GM12873 (cell line): ENCODE measurements around the gene WDFY4.

Source experiments
- TF ChIP-seq, protein P1 (sequence below): IDR thresholded peaks from 2 replicates; pipeline ENCODE4 v1.5.1; 2012; ENCODE audit warnings: low read depth, mild to moderate bottlenecking, moderate library complexity, low read length, control low read depth; ENCODE audit not compliant: insufficient read depth; ENCODE audit errors: missing control alignments

Gene WDFY4

DNA sequence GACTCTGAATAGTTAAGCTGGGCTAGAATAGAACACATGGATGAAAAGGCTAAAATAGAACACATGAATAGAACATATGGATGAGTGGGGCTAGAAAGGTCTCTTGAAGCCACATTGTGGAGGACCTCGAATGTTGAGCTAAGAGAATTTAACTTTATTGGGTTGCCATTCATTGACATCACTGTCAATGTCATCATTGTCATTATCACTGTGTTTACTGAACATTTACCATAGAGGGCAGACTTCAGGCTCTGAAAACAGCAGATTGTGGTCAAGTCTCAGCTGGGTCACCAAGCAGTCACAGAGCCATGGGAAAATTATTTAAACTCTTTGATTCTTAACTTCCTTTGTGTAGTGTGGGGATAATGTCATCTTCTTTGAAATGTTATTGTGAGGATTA, 80.4 kb downstream of the WDFY4 start:
- TF ChIP-seq, protein P1, sequence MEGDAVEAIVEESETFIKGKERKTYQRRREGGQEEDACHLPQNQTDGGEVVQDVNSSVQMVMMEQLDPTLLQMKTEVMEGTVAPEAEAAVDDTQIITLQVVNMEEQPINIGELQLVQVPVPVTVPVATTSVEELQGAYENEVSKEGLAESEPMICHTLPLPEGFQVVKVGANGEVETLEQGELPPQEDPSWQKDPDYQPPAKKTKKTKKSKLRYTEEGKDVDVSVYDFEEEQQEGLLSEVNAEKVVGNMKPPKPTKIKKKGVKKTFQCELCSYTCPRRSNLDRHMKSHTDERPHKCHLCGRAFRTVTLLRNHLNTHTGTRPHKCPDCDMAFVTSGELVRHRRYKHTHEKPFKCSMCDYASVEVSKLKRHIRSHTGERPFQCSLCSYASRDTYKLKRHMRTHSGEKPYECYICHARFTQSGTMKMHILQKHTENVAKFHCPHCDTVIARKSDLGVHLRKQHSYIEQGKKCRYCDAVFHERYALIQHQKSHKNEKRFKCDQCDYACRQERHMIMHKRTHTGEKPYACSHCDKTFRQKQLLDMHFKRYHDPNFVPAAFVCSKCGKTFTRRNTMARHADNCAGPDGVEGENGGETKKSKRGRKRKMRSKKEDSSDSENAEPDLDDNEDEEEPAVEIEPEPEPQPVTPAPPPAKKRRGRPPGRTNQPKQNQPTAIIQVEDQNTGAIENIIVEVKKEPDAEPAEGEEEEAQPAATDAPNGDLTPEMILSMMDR: peak; percentile 31

DNA sequence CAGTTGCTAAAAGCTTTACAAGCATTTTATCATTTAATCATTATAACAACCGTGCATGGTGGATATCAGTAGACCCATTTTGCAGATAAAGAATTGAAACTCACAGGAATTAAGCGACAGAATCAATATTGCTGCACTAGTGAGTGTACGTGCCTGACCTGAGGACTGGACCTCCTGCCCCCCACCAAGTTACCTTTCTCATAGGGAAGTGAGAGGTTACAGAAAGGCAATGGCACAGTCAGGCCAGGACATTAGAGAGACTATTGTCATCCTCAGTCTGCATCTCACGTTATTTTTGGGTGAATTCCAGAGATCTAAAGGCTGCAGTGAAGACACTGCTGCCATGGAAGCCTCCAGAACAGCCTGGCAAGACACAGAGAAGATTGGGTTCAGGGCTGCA, 80.9 kb downstream of the WDFY4 start:
- TF ChIP-seq, protein P1: no peak

DNA sequence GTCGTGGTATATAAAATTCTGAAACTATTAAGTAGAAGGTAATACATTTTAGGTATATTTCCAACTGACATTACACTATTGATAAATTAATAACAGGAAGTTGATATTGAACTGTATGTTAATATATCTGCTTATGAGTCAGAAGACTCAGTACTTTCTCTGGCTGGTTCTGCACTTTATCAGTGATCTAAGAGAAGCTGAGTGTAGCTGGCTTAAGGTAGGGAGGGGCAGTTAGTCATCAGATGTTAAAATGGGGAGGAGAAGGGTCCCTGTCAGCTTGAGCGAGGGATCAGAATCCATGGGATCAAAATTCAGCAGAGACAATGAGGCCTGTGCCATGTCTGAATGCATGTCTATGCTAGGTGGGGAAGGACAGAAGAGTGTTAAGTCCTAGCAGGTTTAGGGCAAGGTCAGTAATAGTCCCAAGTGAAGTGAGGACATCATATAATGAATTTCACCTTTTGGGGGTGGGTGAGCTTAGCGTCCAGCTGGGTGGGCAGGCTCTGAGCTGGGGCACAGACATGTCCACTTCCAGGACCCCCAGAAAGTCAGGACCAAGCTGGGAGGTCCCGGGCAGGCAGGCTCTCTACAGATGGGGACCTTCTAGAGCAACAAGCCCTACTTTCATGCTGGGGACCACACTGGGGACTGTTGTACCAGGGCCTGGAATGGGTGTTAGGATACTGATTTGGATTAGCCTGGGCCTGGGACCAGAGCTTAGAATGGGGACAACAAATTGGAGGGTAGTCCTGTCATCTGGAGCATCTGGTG, 82.9 kb downstream of the WDFY4 start:
- TF ChIP-seq, protein P1: no peak

DNA sequence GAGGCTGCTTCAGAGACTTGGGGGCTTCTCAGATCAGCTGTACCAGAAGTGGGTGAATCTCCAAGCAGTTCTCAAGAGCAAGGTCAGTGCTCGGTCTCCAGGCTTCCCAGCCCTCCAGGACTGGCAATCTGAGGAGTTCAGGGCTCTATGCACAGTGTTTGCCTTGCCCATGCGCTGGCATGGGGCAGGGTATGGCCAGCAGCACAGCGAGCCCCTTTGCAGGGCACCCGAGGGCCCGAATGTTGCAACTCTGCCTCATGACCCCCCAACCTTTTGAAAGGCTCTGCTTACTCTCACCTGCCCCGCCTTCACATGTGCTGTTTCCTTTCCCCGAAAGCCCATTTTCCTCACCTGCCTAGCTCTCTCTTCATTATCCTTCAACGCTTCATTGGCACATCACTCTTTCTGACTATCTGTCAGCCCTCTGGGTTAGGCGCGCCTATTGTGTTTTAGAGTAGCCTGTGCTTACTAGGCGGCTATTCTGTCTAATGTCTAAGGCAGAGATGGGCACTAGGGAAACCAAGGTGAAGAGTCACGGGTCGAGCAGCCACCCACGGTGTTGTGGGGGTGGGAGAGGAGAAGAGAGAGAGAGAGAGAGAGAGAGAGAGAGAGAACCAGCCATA, 83.6 kb downstream of the WDFY4 start:
- TF ChIP-seq, protein P1: no peak

DNA sequence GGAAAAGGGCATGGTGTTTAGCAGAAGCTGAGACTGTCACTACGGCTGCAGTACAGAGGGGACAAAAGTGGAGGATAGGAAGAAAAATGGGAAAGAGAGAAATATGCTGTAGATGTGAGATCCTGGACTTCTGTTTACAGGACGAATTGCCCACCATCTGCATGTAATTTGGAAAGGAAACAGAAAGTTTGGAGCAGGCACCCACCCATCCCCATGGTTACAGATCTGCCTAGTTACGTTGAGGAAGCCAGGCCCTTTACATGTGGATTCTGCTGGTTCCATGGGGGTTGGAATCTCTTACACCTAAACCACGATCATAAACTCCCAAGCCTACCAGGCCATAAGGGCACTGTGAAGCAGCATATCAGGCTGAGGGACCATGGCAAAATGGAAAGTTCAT, 84.3 kb downstream of the WDFY4 start:
- TF ChIP-seq, protein P1: no peak

DNA sequence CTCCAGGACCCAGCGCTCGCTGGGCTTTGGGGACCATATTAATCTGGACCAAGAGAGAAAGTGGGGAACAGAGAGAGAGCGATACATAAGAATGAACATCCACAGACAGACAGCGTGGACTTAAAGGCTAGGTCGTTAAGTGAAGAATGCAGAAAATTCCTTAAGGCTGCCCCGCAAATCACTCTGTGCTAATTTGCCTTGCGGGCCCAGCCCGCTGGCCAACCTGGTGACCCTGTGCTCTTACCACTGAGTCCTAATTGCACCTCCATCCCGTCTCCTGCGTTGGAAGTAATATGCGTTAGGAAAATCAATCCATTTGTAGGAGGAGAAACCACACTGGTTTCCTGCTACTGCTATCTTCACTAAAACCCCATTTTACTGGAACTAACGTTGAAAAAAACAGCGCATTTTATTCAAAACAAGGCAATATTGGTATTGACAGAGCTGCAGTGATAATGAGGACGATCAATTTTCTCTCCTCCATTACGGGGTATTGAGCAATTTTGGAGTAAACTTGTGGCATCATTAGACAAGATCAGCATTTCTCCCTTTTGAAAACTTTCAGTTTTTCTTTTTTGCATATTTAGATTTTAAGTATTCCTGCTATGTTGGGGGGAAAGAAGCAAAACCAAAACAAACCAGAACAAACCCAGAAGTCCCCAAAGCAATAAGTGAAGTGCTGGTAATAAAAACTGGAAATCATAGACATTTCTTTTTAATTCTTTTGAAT, 85.2 kb downstream of the WDFY4 start:
- TF ChIP-seq, protein P1: no peak

DNA sequence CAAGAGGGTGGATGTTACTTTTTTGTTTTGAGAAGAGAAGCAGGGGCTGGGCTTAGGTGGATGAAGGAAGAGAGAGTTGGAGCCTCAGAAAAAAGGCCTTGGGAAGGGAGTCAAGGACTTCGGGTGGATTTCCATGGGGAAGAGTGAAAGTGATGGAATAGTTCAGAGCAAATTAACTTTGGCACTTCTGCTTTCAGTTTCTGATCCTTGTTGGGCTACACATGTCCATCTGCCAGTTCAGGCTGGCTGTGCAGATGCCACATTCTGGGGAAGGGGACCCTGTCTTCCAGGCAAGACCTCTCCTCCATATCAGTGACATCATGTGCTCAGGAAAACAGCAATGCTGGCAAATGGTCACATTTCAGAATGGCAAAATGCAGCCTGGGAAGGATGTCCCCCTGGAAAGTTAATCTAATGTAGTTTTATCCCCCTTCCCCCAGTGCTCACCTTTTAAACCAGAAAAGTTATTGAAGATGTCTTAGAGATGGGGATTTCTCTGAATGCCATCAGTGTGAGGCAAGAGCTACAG, 86.0 kb downstream of the WDFY4 start:
- TF ChIP-seq, protein P1: no peak
